ENCODE data around the gene NUDT14.

DNA sequence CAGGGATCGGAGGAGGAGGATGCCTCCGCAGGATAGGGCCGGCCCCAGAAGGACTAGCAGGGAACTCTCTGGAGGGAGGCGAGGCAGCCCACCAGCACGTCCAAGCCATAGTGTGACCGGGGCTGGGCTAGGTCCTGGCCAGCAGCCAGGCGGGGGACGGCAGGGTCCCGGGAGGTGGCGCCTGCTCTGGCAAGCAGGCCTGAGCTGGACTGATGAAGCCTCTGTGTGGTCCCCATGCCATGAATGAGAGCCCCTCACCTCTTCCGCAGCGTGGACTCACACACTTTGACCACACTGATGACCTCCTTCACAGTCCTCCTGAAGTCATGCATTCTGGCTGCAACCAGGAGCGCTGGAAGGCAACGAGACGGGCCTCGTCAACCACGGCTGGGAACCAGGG lies 47.5 kb upstream of the NUDT14 start:
- TF ChIP-seq, protein P1, sequence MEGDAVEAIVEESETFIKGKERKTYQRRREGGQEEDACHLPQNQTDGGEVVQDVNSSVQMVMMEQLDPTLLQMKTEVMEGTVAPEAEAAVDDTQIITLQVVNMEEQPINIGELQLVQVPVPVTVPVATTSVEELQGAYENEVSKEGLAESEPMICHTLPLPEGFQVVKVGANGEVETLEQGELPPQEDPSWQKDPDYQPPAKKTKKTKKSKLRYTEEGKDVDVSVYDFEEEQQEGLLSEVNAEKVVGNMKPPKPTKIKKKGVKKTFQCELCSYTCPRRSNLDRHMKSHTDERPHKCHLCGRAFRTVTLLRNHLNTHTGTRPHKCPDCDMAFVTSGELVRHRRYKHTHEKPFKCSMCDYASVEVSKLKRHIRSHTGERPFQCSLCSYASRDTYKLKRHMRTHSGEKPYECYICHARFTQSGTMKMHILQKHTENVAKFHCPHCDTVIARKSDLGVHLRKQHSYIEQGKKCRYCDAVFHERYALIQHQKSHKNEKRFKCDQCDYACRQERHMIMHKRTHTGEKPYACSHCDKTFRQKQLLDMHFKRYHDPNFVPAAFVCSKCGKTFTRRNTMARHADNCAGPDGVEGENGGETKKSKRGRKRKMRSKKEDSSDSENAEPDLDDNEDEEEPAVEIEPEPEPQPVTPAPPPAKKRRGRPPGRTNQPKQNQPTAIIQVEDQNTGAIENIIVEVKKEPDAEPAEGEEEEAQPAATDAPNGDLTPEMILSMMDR (conservative IDR thresholded peaks at IDR 0.05; ENCODE audit: low read length) = no peak
- TF ChIP-seq EZH2phosphoT487 (IDR thresholded peaks at IDR 0.05; ENCODE audit: borderline replicate concordance) = no peak
